Transverse colon (tissue), 4 donors: ENCODE data around the gene ROR1. TPM values are rescaled to one million over a fixed set of nuclear protein-coding genes. Genes with fewer than 3 reads are reported as not detected.

Source experiments
- DNase-seq: peaks from one replicate; pipeline ENCODE4 v3.0.0-alpha.2; 2019
- H3K27ac ChIP-seq, 4 donors: fragments of 200-600 bp; sonication (generic); 2 replicates each; pipeline ENCODE4 v1.5.1; 2016 to 2018; ENCODE audit warnings: inconsistent platforms in 4 of 4
- H3K27me3 ChIP-seq: fragments of 200-600 bp; sonication (generic); 2 replicates; pipeline ENCODE4 v1.5.1; 2017; ENCODE audit warnings: inconsistent platforms
- H3K36me3 ChIP-seq, 4 donors: fragments of 200-600 bp; sonication (generic); 2 replicates each; pipeline ENCODE4 v1.5.1; 2017 to 2019; ENCODE audit warnings: inconsistent platforms in 4 of 4
- H3K4me1 ChIP-seq, 4 donors: fragments of 200-600 bp; sonication (generic); 2 replicates each; pipeline ENCODE4 v1.5.1; 2017 to 2020; ENCODE audit warnings: inconsistent platforms in 4 of 4
- H3K4me3 ChIP-seq, 4 donors: fragments of 200-600 bp; sonication (generic); 1 replicate in 1 of 4; 2 replicates in 3 of 4; pipeline versions ENCODE4 v1.5.1 to v1.6.1; 2017 to 2019; ENCODE audit warnings: inconsistent platforms in 4 of 4
- H3K9me3 ChIP-seq, 2 donors: fragments of 200-600 bp; sonication (generic); 2 replicates each; pipeline ENCODE4 v1.5.1; 2017 to 2019; ENCODE audit warnings: inconsistent platforms in 2 of 2
- EP300 ChIP-seq: sonication (generic); formaldehyde crosslinking; IDR thresholded peaks from one replicate; pipeline ENCODE4 v1.6.1; 2017; ENCODE audit warnings: antibody characterized with exemption, low read depth
- POLR2A ChIP-seq: fragments of 450-650 bp; IDR thresholded peaks from one replicate; pipeline ENCODE4 v1.6.1; 2016; ENCODE audit warnings: antibody characterized with exemption, mild to moderate bottlenecking, moderate library complexity
- POLR2AphosphoS5 ChIP-seq, 3 donors: sonication (generic); formaldehyde crosslinking; IDR thresholded peaks; one replicate each; pipeline ENCODE4 v1.6.1; 2016; ENCODE audit warnings: antibody characterized with exemption in 3 of 3
- WGBS, 2 donors: methylation state at CpG; one replicate each; pipeline ENCODE4 v1.1.5; 2018; ENCODE audit warnings: low coverage in 1 of 2; 5-methylcytosine and 5-hydroxymethylcytosine counted together
- in situ Hi-C, 4 donors: fragments of 200-750 bp; cut with MboI; loops; one replicate each; pipeline versions ENCODE4 v1.15.0 to v1.15.1; 2017; ENCODE audit warnings: low sequenced_read_pairs in 3 of 4, low pct_ligation_motif_present in 1 of 4, low pct_unique_long_range_greater_than_20kb in 1 of 4
- intact Hi-C: fragments of 100-400 bp; cut with DNase I; formaldehyde crosslinking; loops from one replicate; pipeline ENCODE4 v1.15.1; 2023; ENCODE audit warnings: low total_unique reads
- total RNA-seq, 4 donors: library from RNA; depleted of rRNA; stranded (reverse); fragments of >200 nt; gene quantifications; one replicate each; pipeline ENCODE4 v1.1.0, GENCODE V29; 2016
- TF ChIP-seq, protein P1 (sequence below), 5 experiments: fragments of 200-600 bp in 3 of 5; fragments of 450-650 bp in 2 of 5; sonication (generic) in 3 of 5; IDR thresholded peaks; 1 replicate in 2 of 5; 2 replicates in 3 of 5; pipeline ENCODE4 v1.5.1; 2016 to 2017; ENCODE audit warnings: antibody characterized with exemption in 5 of 5, inconsistent platforms in 3 of 5, mild to moderate bottlenecking in 2 of 5, moderate library complexity in 1 of 5

Gene ROR1
- total RNA-seq, 4 donors from 2014 or later, result 3.0 to 6.7 (median 4.6) TPM

DNA sequence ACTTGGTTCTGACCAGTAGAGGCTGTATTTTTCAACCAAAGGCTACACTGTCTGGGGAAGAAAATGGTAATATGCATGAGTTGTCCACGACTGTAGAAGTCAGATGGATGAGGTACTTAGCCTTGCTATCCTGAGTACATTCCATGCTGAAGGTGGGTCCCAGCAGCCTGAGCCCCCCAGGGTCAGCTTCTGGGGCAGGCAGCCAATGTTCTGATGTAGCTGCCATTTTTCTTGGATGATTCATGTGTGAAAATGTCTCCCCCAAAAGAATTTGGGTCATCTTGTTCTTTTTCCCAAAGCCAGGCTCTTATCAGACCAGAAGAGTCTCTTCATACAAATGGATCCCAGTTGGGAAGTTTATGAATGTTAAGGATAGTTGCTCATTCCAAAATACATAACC, 257.4 kb downstream of the ROR1 start:
- Histone ChIP-seq H3K4me3 (no peak overlapping the region), H3K27me3 (no peaks in the 10 kb centered on the region), H3K4me1 (no peaks in the 10 kb centered on the region), H3K27ac (no peak overlapping the region), H3K9me3 (no peaks in the 10 kb centered on the region), H3K36me3 (no peaks in the 10 kb centered on the region)
- WGBS, 2 donors, result 60 to 71% methylated on average over 1 of the region's 1 CpG
- DNase-seq, result no peak
- intact Hi-C loops (no loop called here), in situ Hi-C loops (no loop called here)
- no peak for TF ChIP-seq POLR2A
- TF ChIP-seq EP300, result no peak
- TF ChIP-seq POLR2AphosphoS5 (IDR thresholded peaks at IDR 0.05), result no peak
- TF ChIP-seq, protein P1, sequence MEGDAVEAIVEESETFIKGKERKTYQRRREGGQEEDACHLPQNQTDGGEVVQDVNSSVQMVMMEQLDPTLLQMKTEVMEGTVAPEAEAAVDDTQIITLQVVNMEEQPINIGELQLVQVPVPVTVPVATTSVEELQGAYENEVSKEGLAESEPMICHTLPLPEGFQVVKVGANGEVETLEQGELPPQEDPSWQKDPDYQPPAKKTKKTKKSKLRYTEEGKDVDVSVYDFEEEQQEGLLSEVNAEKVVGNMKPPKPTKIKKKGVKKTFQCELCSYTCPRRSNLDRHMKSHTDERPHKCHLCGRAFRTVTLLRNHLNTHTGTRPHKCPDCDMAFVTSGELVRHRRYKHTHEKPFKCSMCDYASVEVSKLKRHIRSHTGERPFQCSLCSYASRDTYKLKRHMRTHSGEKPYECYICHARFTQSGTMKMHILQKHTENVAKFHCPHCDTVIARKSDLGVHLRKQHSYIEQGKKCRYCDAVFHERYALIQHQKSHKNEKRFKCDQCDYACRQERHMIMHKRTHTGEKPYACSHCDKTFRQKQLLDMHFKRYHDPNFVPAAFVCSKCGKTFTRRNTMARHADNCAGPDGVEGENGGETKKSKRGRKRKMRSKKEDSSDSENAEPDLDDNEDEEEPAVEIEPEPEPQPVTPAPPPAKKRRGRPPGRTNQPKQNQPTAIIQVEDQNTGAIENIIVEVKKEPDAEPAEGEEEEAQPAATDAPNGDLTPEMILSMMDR (IDR thresholded peaks at IDR 0.05), result no peak

DNA sequence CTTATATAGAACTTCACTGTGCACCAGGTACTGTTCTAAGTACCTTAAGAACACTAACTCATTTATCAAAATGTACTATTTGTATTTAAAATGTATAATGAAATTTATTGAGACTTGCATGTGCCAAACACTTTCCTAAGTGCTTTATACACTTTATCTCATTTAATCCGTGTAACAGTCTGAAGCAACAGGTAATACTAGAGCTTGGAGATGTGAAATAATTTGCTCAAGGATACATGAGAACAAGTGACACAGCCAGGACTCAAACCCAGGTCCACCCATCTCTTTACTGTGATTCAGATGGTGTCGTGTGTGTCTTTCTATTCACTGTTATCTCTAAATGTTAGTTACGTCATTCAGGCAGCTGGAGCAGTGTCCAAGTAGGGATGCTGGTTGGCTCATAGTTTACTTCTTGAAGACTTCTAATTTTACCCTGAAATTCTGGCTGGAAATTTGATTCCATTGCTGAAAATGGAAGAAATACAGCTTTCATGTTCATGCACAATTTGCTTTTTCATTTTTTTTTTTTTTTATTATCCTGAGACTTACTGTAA, 259.9 kb downstream of the ROR1 start:
- H3K4me1 ChIP-seq, result peaks cover 0 to under 1% (median 0%) of the 10 kb centered on the region in 4 donors
- no peak overlapping the region for H3K4me3 ChIP-seq
- 67 to 84% methylated on average over 3 of the region's 3 CpGs for WGBS, 2 donors
- DNase-seq, result no peak
- H3K27ac ChIP-seq, result no peak overlapping the region
- no peak for TF ChIP-seq POLR2AphosphoS5 (IDR thresholded peaks at IDR 0.05)
- TF ChIP-seq EP300, result no peak
- TF ChIP-seq, protein P1 (IDR thresholded peaks at IDR 0.05), result no peak
- no peak for TF ChIP-seq POLR2A
- no peaks in the 10 kb centered on the region for H3K27me3 ChIP-seq
- intact Hi-C loops, result no loop called here
- in situ Hi-C loops, result no loop called here
- no peaks in the 10 kb centered on the region for H3K9me3 ChIP-seq
- no peaks in the 10 kb centered on the region for H3K36me3 ChIP-seq

DNA sequence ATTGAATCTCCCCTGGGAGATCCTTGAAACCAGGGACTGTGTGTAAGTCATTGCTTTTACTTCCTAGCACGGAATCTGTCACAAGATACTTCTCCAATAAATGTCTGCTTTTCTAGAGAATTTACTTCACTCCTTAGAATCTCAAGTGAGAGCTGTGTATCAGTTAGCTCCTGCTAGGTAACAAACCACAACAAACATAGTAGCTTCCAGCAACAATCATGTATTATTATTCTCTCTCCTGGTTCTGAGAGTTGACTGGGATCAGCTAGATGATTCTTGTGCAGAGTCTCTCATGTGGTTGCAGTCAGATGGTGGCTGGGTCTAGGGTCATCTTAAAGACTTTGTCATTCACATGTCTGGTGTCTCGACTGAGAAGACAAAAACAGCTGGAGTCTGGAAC, 262.7 kb downstream of the ROR1 start:
- no peaks in the 10 kb centered on the region for H3K36me3 ChIP-seq
- WGBS, 2 donors, result 80 to 100% methylated on average over 1 to 2 of the region's 2 CpGs
- in situ Hi-C loops, result no loop called here

DNA sequence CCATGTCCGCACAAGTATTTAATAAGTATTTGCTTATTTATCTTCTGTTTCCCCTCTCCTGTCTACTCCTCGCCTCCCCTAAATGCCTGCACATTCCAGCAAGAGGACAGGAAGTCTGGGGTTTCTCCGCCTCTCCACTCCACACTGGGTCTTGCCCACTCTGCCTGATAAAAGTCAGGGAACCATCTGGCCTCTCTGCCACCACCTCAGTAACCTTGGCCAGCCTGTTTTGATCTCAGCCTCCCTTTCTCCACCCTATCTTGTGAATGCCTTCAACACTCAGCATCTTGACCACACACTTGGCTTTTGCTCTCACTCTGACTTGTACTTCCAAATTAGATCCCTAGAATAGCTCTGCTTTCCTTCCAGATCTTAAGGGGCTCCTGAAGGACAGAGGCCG, 264.3 kb downstream of the ROR1 start:
- in situ Hi-C loops (no loop called here), intact Hi-C loops (no loop called here)
- Histone ChIP-seq H3K4me1 (peaks cover 0 to 17% (median 0%) of the 10 kb centered on the region in 4 donors), H3K4me3 (no peak overlapping the region), H3K27me3 (no peaks in the 10 kb centered on the region), H3K9me3 (no peaks in the 10 kb centered on the region), H3K36me3 (no peaks in the 10 kb centered on the region), H3K27ac (no peak overlapping the region)
- no peak for DNase-seq
- TF ChIP-seq, protein P1 (IDR thresholded peaks at IDR 0.05), result no peak
- TF ChIP-seq POLR2AphosphoS5 (IDR thresholded peaks at IDR 0.05) (no peak), EP300 (no peak), POLR2A (no peak)
- 80 to 93% methylated on average over 3 to 4 of the region's 4 CpGs for WGBS, 2 donors

More for the DNA sequence above, 262.7 kb downstream of the ROR1 start:
- intact Hi-C loops, result no loop called here
- Histone ChIP-seq H3K9me3 (no peaks in the 10 kb centered on the region), H3K4me1 (peaks cover 0 to 12% (median 0%) of the 10 kb centered on the region in 4 donors), H3K27me3 (no peaks in the 10 kb centered on the region), H3K27ac (no peak overlapping the region), H3K4me3 (no peak overlapping the region)
- TF ChIP-seq POLR2AphosphoS5 (IDR thresholded peaks at IDR 0.05) (no peak), POLR2A (no peak), EP300 (no peak)
- TF ChIP-seq, protein P1 (IDR thresholded peaks at IDR 0.05), result no peak
- DNase-seq, result no peak
